HCT116 (cell line): Measurements from ENCODE around the gene BAHCC1.

ENCODE experiments used
- FOSL1 ChIP-seq: IDR thresholded peaks from 2 replicates; pipeline ENCODE4 v1.6.1; 2012; ENCODE audit warnings: low read depth
- POLR2A ChIP-seq: IDR thresholded peaks from 2 replicates; pipeline ENCODE4 v1.7.0; 2011; ENCODE audit warnings: borderline replicate concordance; ENCODE audit not compliant: insufficient read depth, insufficient read length; ENCODE audit errors: extremely low read depth
- POLR2AphosphoS5 ChIP-seq: IDR thresholded peaks from 2 replicates; pipeline ENCODE4 v1.6.1; 2011; ENCODE audit warnings: mild to moderate bottlenecking, low read depth, low read length, moderate library complexity
- SIN3A ChIP-seq: IDR thresholded peaks from 2 replicates; pipeline ENCODE4 v1.6.1; 2012; ENCODE audit warnings: low read depth
- TF ChIP-seq, protein P1 (sequence below), 3 experiments: fragments of 200-600 bp in 1 of 3; sonication (generic) in 1 of 3; IDR thresholded peaks in 2 of 3; conservative IDR thresholded peaks in 1 of 3; 2 replicates each; pipeline ENCODE4 v1.5.1; 2012 to 2017; ENCODE audit warnings: low read depth in 2 of 3, low read length in 2 of 3, antibody characterized with exemption in 1 of 3, borderline replicate concordance in 1 of 3, control low read depth in 1 of 3, mild to moderate bottlenecking in 1 of 3, mixed read lengths in 1 of 3, mixed run types in 1 of 3, moderate library complexity in 1 of 3; ENCODE audit not compliant: insufficient read depth in 1 of 3

DNA sequence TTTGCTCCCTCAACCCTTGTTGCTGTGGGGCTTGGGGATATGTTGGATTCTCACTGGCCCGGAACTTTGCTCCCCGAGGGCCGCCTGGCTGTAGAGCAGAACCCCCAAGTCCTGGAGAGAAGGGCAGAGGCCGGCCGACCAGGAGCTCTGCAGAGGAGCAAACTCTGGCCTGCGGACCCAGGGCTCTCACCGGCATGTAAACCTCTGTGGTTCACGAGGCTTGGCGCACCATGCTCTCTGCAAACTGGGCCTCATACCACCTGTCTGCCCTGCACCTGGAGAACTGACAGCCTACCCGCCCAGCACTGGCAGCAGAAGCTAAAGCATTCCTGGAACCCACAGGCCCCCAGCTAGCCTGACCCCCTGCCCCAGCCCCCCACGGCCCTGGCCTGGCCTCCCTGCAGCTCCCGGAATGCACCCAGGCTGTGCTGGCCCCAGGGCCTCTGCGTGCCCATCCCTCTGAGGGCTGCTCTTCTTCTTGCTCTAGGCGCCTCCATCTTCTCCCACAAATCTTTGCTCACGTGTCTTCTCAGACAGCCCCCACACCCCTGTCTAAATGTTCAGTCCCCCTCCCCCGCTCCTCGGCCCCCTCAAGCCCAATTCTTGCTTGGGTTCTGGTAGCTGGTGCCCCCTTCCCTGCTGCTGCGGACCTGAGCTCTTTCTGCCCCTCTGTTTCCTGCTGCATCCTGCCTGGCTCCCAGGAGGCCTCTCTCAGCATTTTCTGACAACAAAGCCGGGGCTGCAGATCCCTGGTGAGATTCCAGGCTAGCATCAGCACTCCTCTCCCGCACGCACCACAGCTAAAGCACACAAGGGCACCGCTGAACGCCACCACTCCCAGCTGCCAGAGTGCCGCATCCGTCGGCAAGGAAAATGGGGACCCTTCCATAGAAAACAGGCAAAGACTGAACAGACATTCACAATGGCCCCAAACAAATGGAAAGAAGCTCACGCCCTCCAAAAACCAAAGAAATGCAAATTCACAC, 94.0 kb downstream of the BAHCC1 start:
- no peak for TF ChIP-seq POLR2AphosphoS5
- TF ChIP-seq, protein P1, sequence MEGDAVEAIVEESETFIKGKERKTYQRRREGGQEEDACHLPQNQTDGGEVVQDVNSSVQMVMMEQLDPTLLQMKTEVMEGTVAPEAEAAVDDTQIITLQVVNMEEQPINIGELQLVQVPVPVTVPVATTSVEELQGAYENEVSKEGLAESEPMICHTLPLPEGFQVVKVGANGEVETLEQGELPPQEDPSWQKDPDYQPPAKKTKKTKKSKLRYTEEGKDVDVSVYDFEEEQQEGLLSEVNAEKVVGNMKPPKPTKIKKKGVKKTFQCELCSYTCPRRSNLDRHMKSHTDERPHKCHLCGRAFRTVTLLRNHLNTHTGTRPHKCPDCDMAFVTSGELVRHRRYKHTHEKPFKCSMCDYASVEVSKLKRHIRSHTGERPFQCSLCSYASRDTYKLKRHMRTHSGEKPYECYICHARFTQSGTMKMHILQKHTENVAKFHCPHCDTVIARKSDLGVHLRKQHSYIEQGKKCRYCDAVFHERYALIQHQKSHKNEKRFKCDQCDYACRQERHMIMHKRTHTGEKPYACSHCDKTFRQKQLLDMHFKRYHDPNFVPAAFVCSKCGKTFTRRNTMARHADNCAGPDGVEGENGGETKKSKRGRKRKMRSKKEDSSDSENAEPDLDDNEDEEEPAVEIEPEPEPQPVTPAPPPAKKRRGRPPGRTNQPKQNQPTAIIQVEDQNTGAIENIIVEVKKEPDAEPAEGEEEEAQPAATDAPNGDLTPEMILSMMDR (IDR thresholded peaks at IDR 0.05 in 2 of 3, conservative IDR thresholded peaks at IDR 0.05 in 1 of 3; ENCODE audit: borderline replicate concordance in 1 of 3, insufficient read depth in 1 of 3, low read depth in 2 of 3, low read length in 2 of 3) = no peak
- TF ChIP-seq POLR2A = no peak
- no peak for TF ChIP-seq SIN3A
- TF ChIP-seq FOSL1 = no peak
